ENCODE measurements around the gene BDH1. TPM values are rescaled to one million over a fixed set of nuclear protein-coding genes. Genes with fewer than 3 reads are reported as not detected.

Gene BDH1
- polyA plus RNA-seq, 1 donor (not counting 4 experiments of a cell fraction or from before 2014, with no cell fraction given), result 30.2 TPM

GRCh38 chr3:197508461-197508860 is 47.3 kb downstream of the BDH1 start:
- Histone ChIP-seq H3K36me3 (ENCODE audit: control insufficient read depth in 2 of 2, extremely low read depth in 1 of 2, insufficient read depth in 2 of 2, low read length in 2 of 2) (peaks cover 0 to 8% of the 10 kb centered on the region in 2 experiments), H3K79me2 (ENCODE audit: control insufficient read depth, insufficient read depth, low read length) (no peaks in the 10 kb centered on the region), H3K9me1 (ENCODE audit: control insufficient read depth, extremely low read depth, insufficient read depth, low read length) (no peaks in the 10 kb centered on the region), H3K9ac (ENCODE audit: control insufficient read depth, extremely low read depth, insufficient read depth, low read length) (no peak overlapping the region), H3K27ac (ENCODE audit: control insufficient read depth, insufficient read depth, low read length) (no peak overlapping the region), H4K20me1 (ENCODE audit: control insufficient read depth, extremely low read depth, insufficient read depth, low read length) (no peaks in the 10 kb centered on the region), H3K9me3 (ENCODE audit: control insufficient read depth, low read depth, low read length) (no peaks in the 10 kb centered on the region), H3K4me3 (ENCODE audit: control insufficient read depth in 2 of 3, extremely low read depth in 1 of 3, insufficient read depth in 2 of 3, low read depth in 1 of 3, low read length in 3 of 3) (no peak overlapping the region), H3K4me1 (ENCODE audit: control insufficient read depth, extremely low read depth, insufficient read depth, low read length) (peaks cover 40% of the 10 kb centered on the region), H2AFZ (ENCODE audit: control insufficient read depth, low read length) (no peak overlapping the region), H3K4me2 (ENCODE audit: control insufficient read depth, extremely low read depth, insufficient read depth, low read depth, low read length) (no peak overlapping the region), H3K27me3 (ENCODE audit: control insufficient read depth, extremely low read depth, insufficient read depth, low read length) (no peaks in the 10 kb centered on the region)
- dilution Hi-C loops (cut with MboI; ENCODE audit: extremely low pct_ligation_motif_present, low sequenced_read_pairs), result no loop called here
- no peak for DNase-seq (ENCODE audit: low read depth, low spot score)
- no peak for FAIRE-seq
- TF ChIP-seq CTCF (optimal IDR thresholded peaks at IDR 0.05 in 1 of 3, IDR thresholded peaks at IDR 0.05 in 1 of 3, conservative IDR thresholded peaks at IDR 0.05 in 1 of 3; ENCODE audit: extremely low read depth in 1 of 3, insufficient read depth in 2 of 3, low read length in 3 of 3), result no peak
- no peak for TF ChIP-seq EZH2 (IDR thresholded peaks at IDR 0.05; ENCODE audit: low read length)

- no peak for DNase-seq (ENCODE audit: low read depth, low spot score)
- H3K27ac ChIP-seq (ENCODE audit: control insufficient read depth, insufficient read depth, low read length), result no peak overlapping the region
- no peak overlapping the region for H3K4me2 ChIP-seq (ENCODE audit: control insufficient read depth, extremely low read depth, insufficient read depth, low read depth, low read length)
- no peak overlapping the region for H3K4me3 ChIP-seq (ENCODE audit: control insufficient read depth in 2 of 3, extremely low read depth in 1 of 3, insufficient read depth in 2 of 3, low read depth in 1 of 3, low read length in 3 of 3)
- peaks cover 0 to 6% of the 10 kb centered on the region in 2 experiments for H3K36me3 ChIP-seq (ENCODE audit: control insufficient read depth in 2 of 2, extremely low read depth in 1 of 2, insufficient read depth in 2 of 2, low read length in 2 of 2)
- TF ChIP-seq EZH2 (IDR thresholded peaks at IDR 0.05; ENCODE audit: low read length) (no peak), CTCF (optimal IDR thresholded peaks at IDR 0.05 in 1 of 3, IDR thresholded peaks at IDR 0.05 in 1 of 3, conservative IDR thresholded peaks at IDR 0.05 in 1 of 3; ENCODE audit: extremely low read depth in 1 of 3, insufficient read depth in 2 of 3, low read length in 3 of 3) (no peak)
- no peak overlapping the region for H2AFZ ChIP-seq (ENCODE audit: control insufficient read depth, low read length)
- H3K9me3 ChIP-seq (ENCODE audit: control insufficient read depth, low read depth, low read length), result no peaks in the 10 kb centered on the region
- dilution Hi-C loops (cut with MboI; ENCODE audit: extremely low pct_ligation_motif_present, low sequenced_read_pairs), result no loop called here
- H3K79me2 ChIP-seq (ENCODE audit: control insufficient read depth, insufficient read depth, low read length), result no peaks in the 10 kb centered on the region
- no peaks in the 10 kb centered on the region for H3K27me3 ChIP-seq (ENCODE audit: control insufficient read depth, extremely low read depth, insufficient read depth, low read length)
- H3K9ac ChIP-seq (ENCODE audit: control insufficient read depth, extremely low read depth, insufficient read depth, low read length), result peak overlapping the region; percentile 59
- FAIRE-seq, result no peak
- peaks cover 37% of the 10 kb centered on the region for H3K4me1 ChIP-seq (ENCODE audit: control insufficient read depth, extremely low read depth, insufficient read depth, low read length)
- H3K9me1 ChIP-seq (ENCODE audit: control insufficient read depth, extremely low read depth, insufficient read depth, low read length), result no peaks in the 10 kb centered on the region
- no peaks in the 10 kb centered on the region for H4K20me1 ChIP-seq (ENCODE audit: control insufficient read depth, extremely low read depth, insufficient read depth, low read length)
Measured at GRCh38 chr3:197508051-197508451, 47.7 kb downstream of the BDH1 start.
